PFSK-1 (cell line): ENCODE results near the gene UBASH3A.
A peak's percentile ranks its signal among the peaks of the same experiment; 100 is the strongest.

Source experiments
- FOXP2 ChIP-seq: optimal IDR thresholded peaks from 2 replicates; pipeline ENCODE3; 2011; ENCODE audit warnings: borderline replicate concordance, control low read depth, inconsistent platforms; ENCODE audit not compliant: insufficient read depth; ENCODE audit errors: extremely low read length, extremely low read depth
- POLR2AphosphoS5 ChIP-seq: IDR thresholded peaks from 2 replicates; pipeline ENCODE4 v1.6.1; 2012; ENCODE audit warnings: low read depth, mild to moderate bottlenecking, control low read depth, low read length, moderate library complexity
- SIN3A ChIP-seq: IDR thresholded peaks from 2 replicates; pipeline ENCODE4 v1.6.1; 2012; ENCODE audit warnings: mild to moderate bottlenecking, low read length, moderate library complexity, borderline replicate concordance; ENCODE audit not compliant: insufficient read depth
- TAF1 ChIP-seq: IDR thresholded peaks from 2 replicates; pipeline ENCODE4 v1.6.1; 2012; ENCODE audit warnings: low read length, control low read depth, borderline replicate concordance; ENCODE audit not compliant: insufficient read depth
- TF ChIP-seq, protein P1 (sequence below), 2 experiments: IDR thresholded peaks; 2 replicates each; pipeline versions ENCODE4 v1.6.1 to v1.8.0; 2011 to 2012; ENCODE audit warnings: low read depth in 2 of 2, low read length in 2 of 2, control low read depth in 1 of 2, inconsistent platforms in 1 of 2, mild to moderate bottlenecking in 1 of 2, moderate library complexity in 1 of 2; ENCODE audit not compliant: insufficient read depth in 1 of 2

The UBASH3A gene

DNA sequence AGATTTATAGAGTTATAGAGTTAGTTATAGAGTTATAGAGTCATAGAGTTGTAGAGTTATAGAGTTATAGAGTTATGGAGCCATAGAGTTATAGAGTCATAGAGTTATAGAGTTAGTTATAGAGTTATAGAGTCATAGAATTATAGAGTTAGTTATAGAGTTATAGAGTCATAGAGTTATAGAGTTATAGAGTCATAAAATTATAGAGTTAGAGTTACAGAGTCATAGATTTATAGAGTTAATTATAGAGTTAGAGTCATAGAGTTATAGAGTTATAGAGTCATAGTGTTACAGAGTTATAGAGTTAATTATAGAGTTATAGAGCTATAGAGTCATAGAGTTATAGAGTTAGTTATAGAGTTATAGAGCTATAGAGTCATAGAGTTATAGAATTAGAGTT, 32.1 kb downstream of the UBASH3A start:
- no peak for TF ChIP-seq TAF1
- no peak for TF ChIP-seq POLR2AphosphoS5
- no peak for TF ChIP-seq FOXP2
- TF ChIP-seq, protein P1, sequence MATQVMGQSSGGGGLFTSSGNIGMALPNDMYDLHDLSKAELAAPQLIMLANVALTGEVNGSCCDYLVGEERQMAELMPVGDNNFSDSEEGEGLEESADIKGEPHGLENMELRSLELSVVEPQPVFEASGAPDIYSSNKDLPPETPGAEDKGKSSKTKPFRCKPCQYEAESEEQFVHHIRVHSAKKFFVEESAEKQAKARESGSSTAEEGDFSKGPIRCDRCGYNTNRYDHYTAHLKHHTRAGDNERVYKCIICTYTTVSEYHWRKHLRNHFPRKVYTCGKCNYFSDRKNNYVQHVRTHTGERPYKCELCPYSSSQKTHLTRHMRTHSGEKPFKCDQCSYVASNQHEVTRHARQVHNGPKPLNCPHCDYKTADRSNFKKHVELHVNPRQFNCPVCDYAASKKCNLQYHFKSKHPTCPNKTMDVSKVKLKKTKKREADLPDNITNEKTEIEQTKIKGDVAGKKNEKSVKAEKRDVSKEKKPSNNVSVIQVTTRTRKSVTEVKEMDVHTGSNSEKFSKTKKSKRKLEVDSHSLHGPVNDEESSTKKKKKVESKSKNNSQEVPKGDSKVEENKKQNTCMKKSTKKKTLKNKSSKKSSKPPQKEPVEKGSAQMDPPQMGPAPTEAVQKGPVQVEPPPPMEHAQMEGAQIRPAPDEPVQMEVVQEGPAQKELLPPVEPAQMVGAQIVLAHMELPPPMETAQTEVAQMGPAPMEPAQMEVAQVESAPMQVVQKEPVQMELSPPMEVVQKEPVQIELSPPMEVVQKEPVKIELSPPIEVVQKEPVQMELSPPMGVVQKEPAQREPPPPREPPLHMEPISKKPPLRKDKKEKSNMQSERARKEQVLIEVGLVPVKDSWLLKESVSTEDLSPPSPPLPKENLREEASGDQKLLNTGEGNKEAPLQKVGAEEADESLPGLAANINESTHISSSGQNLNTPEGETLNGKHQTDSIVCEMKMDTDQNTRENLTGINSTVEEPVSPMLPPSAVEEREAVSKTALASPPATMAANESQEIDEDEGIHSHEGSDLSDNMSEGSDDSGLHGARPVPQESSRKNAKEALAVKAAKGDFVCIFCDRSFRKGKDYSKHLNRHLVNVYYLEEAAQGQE (IDR thresholded peaks at IDR 0.05; ENCODE audit: insufficient read depth in 1 of 2, low read depth in 2 of 2, low read length in 2 of 2) = no peak
- no peak for TF ChIP-seq SIN3A

- TF ChIP-seq TAF1 (no peak), FOXP2 (no peak), POLR2AphosphoS5 (no peak), SIN3A (no peak)
- TF ChIP-seq, protein P1 (IDR thresholded peaks at IDR 0.05; ENCODE audit: insufficient read depth in 1 of 2, low read depth in 2 of 2, low read length in 2 of 2) = no peak
Measured at GRCh38 chr21:42436914-42437313, 33.2 kb downstream of the UBASH3A start.

GRCh38 chr21:42437786-42438185, 34.1 kb downstream of the UBASH3A start:
- TF ChIP-seq FOXP2 (no peak), TAF1 (no peak)
- TF ChIP-seq, protein P1 (IDR thresholded peaks at IDR 0.05; ENCODE audit: insufficient read depth in 1 of 2, low read depth in 2 of 2, low read length in 2 of 2) = peak; percentile 86 to 92

GRCh38 chr21:42438316-42439205, 34.9 kb downstream of the UBASH3A start:
- no peak for TF ChIP-seq FOXP2
- no peak for TF ChIP-seq SIN3A
- no peak for TF ChIP-seq POLR2AphosphoS5
- TF ChIP-seq TAF1 = no peak
- TF ChIP-seq, protein P1 (IDR thresholded peaks at IDR 0.05; ENCODE audit: insufficient read depth in 1 of 2, low read depth in 2 of 2, low read length in 2 of 2) = no peak
